ENCODE measurements around the gene SNX19.

The SNX19 gene

DNA sequence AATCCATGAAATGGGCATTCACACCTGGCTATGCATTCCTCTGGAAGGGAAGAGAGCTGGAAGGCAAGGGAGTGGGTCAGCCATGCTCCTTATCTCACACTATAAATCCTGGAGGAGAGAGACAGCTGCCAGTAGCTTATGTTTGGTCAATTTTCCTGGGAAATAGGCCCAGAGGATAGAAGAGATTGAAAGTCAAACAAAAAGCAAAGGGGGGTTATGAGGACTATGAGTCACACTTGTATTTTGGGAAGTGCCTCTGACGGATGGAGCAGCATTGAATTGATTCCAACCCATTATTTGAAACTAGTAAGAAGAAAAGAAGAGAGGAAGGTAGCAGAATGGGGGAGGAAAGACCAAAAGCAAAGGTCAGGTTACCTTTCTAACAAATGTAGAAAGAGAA, 25.0 kb downstream of the SNX19 start:
- Mint-ChIP-seq H3K9me3 (no peaks in the 10 kb centered on the region), H3K27me3 (ENCODE audit: low read depth, poor library complexity) (no peaks in the 10 kb centered on the region), H3K36me3 (ENCODE audit: low read depth) (peaks cover 32% of the 10 kb centered on the region), H3K4me1 (peaks cover 21% of the 10 kb centered on the region), H3K4me3 (no peak overlapping the region), H3K27ac (no peak overlapping the region)
- TF ChIP-seq, protein P1, sequence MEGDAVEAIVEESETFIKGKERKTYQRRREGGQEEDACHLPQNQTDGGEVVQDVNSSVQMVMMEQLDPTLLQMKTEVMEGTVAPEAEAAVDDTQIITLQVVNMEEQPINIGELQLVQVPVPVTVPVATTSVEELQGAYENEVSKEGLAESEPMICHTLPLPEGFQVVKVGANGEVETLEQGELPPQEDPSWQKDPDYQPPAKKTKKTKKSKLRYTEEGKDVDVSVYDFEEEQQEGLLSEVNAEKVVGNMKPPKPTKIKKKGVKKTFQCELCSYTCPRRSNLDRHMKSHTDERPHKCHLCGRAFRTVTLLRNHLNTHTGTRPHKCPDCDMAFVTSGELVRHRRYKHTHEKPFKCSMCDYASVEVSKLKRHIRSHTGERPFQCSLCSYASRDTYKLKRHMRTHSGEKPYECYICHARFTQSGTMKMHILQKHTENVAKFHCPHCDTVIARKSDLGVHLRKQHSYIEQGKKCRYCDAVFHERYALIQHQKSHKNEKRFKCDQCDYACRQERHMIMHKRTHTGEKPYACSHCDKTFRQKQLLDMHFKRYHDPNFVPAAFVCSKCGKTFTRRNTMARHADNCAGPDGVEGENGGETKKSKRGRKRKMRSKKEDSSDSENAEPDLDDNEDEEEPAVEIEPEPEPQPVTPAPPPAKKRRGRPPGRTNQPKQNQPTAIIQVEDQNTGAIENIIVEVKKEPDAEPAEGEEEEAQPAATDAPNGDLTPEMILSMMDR (IDR thresholded peaks at IDR 0.05): no peak
- no peak for DNase-seq

DNA sequence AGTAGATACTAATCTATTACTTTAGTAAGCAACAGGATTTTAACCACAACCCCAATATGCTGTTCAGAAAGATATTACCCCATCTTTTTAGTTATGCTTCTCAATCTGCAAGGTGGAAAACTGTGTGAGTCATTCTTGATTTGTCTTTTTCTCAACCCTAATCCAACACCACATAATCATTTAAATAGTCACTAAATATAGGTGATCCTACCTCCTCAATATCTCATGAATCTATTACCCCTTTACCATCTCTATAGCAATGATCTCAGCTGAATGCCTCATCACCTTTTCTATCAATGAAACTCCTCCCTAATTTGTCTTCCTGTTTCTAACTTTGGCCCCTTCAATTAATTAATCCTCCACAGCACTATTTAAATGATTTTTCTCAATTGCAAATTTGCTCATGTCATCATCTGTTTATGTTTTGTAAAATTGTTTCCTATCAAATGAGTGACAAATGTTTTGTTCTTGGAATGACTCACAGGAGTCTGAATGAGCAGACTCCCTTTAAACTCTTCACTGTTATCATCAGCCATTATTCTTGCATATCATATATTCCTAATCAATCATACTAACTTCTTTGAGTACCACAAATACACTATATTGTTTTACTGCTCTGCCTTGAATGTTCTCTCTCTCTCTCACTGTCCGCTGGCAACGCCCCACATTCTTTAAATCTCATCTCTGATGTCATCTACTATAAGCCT, 26.1 kb downstream of the SNX19 start:
- no peak for DNase-seq
- no peaks in the 10 kb centered on the region for H3K27me3 Mint-ChIP-seq (ENCODE audit: low read depth, poor library complexity)
- TF ChIP-seq, protein P1 (IDR thresholded peaks at IDR 0.05): no peak
- H3K4me1 Mint-ChIP-seq: peaks cover 32% of the 10 kb centered on the region
- no peaks in the 10 kb centered on the region for H3K9me3 Mint-ChIP-seq
- H3K36me3 Mint-ChIP-seq (ENCODE audit: low read depth): peaks cover 29% of the 10 kb centered on the region
- H3K27ac Mint-ChIP-seq: no peak overlapping the region
- no peak overlapping the region for H3K4me3 Mint-ChIP-seq

DNA sequence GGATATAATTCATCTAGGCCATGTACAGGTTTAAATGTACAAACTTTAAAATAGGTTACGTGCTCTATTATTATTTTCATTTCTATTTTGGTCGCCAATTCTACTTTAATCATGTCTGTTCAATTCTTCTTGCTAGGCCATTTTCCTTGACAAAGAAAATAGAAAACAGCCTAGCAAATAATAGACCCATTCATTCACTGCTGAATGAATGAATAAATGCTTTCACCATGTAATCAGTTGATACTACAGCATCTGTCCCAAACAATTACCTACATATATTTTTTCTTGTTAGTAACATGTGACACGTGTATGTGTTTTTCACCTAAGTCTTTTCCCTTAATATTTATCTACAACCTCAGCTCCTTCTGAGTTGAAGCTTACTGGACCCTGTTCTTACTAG, 27.5 kb downstream of the SNX19 start:
- Mint-ChIP-seq H3K9me3 (no peaks in the 10 kb centered on the region), H3K4me1 (peaks cover 33% of the 10 kb centered on the region), H3K27ac (no peak overlapping the region), H3K36me3 (ENCODE audit: low read depth) (peaks cover 38% of the 10 kb centered on the region), H3K27me3 (ENCODE audit: low read depth, poor library complexity) (no peaks in the 10 kb centered on the region), H3K4me3 (no peak overlapping the region)
- DNase-seq: no peak
- TF ChIP-seq, protein P1 (IDR thresholded peaks at IDR 0.05): no peak

DNA sequence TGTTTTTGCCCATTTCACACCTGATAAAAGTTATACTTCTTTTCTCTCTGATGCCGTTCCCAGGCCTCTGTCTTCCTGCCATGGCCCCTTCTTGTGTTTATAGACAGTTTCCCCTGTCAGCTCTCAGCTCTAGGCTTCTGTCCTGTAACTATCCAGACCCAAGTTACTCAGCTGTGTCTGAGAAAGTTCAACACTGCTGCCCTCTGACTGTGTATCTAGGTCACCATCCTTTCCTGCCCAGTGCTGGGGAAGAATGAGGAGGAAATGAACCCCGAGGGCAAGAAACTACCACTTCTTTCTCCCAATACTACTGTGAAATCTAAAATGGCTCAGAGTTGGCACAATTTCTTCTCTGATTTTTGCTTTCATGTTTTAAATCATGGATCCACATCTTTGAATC, 29.6 kb downstream of the SNX19 start:
- H3K4me1 Mint-ChIP-seq: peaks cover 34% of the 10 kb centered on the region
- peaks cover 50% of the 10 kb centered on the region for H3K36me3 Mint-ChIP-seq (ENCODE audit: low read depth)
- H3K4me3 Mint-ChIP-seq: no peak overlapping the region
- H3K27ac Mint-ChIP-seq: peak overlapping the region; percentile 83
- TF ChIP-seq, protein P1 (IDR thresholded peaks at IDR 0.05): no peak
- no peak for DNase-seq
- no peaks in the 10 kb centered on the region for H3K9me3 Mint-ChIP-seq
- peaks cover under 1% of the 10 kb centered on the region for H3K27me3 Mint-ChIP-seq (ENCODE audit: low read depth, poor library complexity)

DNA sequence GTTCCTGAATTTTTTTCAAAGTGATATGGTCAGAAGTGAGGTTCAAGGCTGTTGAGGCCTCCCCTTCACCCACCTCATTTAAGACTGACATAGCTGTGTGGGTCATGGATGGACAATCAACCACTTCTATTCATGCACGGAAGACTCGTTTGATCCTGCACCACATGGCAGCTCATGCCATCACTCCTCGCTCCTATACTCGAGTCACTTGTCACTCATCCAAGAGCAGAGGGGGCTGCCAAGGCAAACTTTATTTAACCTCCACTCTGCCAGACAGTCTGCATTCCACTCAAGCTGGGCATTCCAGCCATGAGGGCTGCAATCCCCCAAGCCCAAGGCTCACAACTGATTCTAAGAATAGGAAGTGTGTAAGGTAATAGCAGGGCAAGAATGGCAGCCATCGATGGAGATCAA, 34.1 kb downstream of the SNX19 start:
- Mint-ChIP-seq H3K36me3 (ENCODE audit: low read depth) (peaks cover 71% of the 10 kb centered on the region), H3K4me1 (peaks cover 34% of the 10 kb centered on the region), H3K9me3 (no peaks in the 10 kb centered on the region), H3K27me3 (ENCODE audit: low read depth, poor library complexity) (peaks cover 6% of the 10 kb centered on the region), H3K27ac (no peak overlapping the region), H3K4me3 (no peak overlapping the region)
- TF ChIP-seq, protein P1 (IDR thresholded peaks at IDR 0.05): no peak
- no peak for DNase-seq

All from nephron progenitor cell (in vitro differentiated cells).